ENCODE measurements around the gene DNAH9. TPM values are rescaled to one million over a fixed set of nuclear protein-coding genes. Genes with fewer than 3 reads are reported as not detected.

Gene DNAH9
- polyA plus RNA-seq, 1 donor from 2014 or later: 2.0 TPM

DNA sequence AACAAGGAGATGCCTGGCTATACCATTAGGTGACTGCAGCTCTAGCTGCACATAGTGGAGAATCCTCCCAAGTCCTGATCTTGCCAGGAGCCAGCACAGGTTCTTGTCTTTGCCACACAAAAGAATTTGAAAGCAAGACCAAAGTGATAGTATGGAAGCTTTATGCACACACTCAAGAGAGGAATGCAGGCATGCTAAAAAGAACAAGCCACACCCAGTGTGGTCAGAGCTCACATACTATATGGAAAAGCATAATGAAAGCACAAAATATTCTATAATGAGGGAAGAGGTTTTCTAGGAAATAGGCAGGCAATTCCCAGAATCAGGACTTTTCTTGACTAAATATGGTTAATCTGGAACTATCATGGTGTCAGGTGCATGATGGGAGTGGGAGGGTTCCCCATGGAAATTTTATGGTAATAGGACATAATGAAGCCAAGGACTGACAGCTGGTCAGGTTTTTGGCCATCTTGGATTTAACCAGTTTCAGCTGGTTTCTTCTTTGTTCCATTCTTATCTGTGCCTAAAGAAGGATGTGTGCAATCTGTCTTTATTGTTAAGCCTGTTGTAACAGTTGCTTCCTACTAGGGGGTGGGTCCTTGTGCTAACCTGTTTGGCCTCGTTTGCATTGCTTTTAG, 227.4 kb downstream of the DNAH9 start:
- H3K27ac ChIP-seq (ENCODE audit: low read length): no peak overlapping the region
- H4K20me1 ChIP-seq (ENCODE audit: insufficient read depth): no peaks in the 10 kb centered on the region
- H3K79me2 ChIP-seq (replicated peaks; ENCODE audit: insufficient read depth, low read length): no peaks in the 10 kb centered on the region
- no peaks in the 10 kb centered on the region for H3F3A ChIP-seq (ENCODE audit: insufficient read depth, low read length, poor library complexity, severe bottlenecking)
- no peaks in the 10 kb centered on the region for H3K9me2 ChIP-seq (ENCODE audit: insufficient read depth, low read length)
- no peaks in the 10 kb centered on the region for H3K36me3 ChIP-seq (ENCODE audit: insufficient read depth, low read length)
- no peak overlapping the region for H3K4me3 ChIP-seq (ENCODE audit: low read length)
- no peaks in the 10 kb centered on the region for H3K27me3 ChIP-seq (ENCODE audit: insufficient read depth, low read depth, low read length)
- no peak overlapping the region for H2AFZ ChIP-seq (ENCODE audit: low read depth, low read length)
- no peak overlapping the region for H3K4me2 ChIP-seq (ENCODE audit: low read length)
- H3K9me3 ChIP-seq (ENCODE audit: low read length): no peaks in the 10 kb centered on the region
- no peak overlapping the region for H3K9ac ChIP-seq (ENCODE audit: low read length)
- no peak for TF ChIP-seq POLR2AphosphoS5 (IDR thresholded peaks at IDR 0.05)
- TF ChIP-seq MXI1 (conservative IDR thresholded peaks at IDR 0.05; ENCODE audit: poor library complexity, severe bottlenecking): no peak
- no peak for TF ChIP-seq EP300 (conservative IDR thresholded peaks at IDR 0.05; ENCODE audit: poor library complexity, severe bottlenecking)
- TF ChIP-seq RAD21 (conservative IDR thresholded peaks at IDR 0.05): no peak
- no peak for TF ChIP-seq SMC3 (conservative IDR thresholded peaks at IDR 0.05; ENCODE audit: poor library complexity)
- no peak for TF ChIP-seq EZH2 (IDR thresholded peaks at IDR 0.05; ENCODE audit: borderline replicate concordance, insufficient read depth, low read length, poor library complexity, severe bottlenecking)
- TF ChIP-seq, protein P1, sequence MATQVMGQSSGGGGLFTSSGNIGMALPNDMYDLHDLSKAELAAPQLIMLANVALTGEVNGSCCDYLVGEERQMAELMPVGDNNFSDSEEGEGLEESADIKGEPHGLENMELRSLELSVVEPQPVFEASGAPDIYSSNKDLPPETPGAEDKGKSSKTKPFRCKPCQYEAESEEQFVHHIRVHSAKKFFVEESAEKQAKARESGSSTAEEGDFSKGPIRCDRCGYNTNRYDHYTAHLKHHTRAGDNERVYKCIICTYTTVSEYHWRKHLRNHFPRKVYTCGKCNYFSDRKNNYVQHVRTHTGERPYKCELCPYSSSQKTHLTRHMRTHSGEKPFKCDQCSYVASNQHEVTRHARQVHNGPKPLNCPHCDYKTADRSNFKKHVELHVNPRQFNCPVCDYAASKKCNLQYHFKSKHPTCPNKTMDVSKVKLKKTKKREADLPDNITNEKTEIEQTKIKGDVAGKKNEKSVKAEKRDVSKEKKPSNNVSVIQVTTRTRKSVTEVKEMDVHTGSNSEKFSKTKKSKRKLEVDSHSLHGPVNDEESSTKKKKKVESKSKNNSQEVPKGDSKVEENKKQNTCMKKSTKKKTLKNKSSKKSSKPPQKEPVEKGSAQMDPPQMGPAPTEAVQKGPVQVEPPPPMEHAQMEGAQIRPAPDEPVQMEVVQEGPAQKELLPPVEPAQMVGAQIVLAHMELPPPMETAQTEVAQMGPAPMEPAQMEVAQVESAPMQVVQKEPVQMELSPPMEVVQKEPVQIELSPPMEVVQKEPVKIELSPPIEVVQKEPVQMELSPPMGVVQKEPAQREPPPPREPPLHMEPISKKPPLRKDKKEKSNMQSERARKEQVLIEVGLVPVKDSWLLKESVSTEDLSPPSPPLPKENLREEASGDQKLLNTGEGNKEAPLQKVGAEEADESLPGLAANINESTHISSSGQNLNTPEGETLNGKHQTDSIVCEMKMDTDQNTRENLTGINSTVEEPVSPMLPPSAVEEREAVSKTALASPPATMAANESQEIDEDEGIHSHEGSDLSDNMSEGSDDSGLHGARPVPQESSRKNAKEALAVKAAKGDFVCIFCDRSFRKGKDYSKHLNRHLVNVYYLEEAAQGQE (IDR thresholded peaks at IDR 0.05; ENCODE audit: borderline replicate concordance): no peak

DNA sequence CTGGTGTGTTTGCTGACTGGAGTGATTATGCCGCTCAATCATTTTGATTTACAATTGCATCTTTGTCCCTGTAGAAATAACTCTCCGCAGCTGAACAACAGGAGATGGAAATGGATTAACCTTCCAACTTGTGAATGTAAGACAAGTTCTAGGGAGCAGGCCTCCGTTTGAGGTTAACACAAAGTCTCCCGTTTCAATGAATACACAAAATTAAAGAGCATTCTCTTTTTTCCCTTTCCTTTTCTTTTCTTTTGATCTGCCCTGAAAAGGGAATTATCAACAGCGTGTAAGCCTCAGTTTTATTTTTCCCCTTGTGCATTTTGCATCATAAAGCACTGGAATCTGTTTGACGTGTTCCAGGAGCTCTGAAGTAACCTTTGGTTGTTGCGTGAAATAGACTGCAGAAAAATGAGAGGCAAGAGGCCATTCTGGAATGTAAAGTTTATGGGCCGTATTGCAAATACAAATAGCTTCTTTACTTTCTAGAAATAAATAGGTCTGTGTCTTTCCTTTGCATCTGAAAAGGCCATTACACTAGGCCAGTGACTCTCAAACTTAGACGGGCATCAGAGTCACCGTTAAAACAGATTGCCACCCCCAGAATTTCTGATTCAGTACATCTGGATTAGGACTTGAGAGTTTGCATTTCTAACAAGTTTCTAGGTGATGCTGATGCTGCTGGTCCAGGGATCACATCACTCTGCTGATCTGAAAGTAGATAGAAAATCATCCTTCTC, 234.3 kb downstream of the DNAH9 start:
- Histone ChIP-seq H2AFZ (ENCODE audit: low read depth, low read length) (no peak overlapping the region), H3K9me2 (ENCODE audit: insufficient read depth, low read length) (no peaks in the 10 kb centered on the region), H4K20me1 (ENCODE audit: insufficient read depth) (no peaks in the 10 kb centered on the region), H3K4me2 (ENCODE audit: low read length) (no peak overlapping the region), H3K9me3 (ENCODE audit: low read length) (no peaks in the 10 kb centered on the region), H3K36me3 (ENCODE audit: insufficient read depth, low read length) (no peaks in the 10 kb centered on the region), H3K9ac (ENCODE audit: low read length) (no peak overlapping the region), H3K79me2 (replicated peaks; ENCODE audit: insufficient read depth, low read length) (no peaks in the 10 kb centered on the region), H3K27ac (ENCODE audit: low read length) (no peak overlapping the region), H3K4me3 (ENCODE audit: low read length) (no peak overlapping the region), H3K27me3 (ENCODE audit: insufficient read depth, low read depth, low read length) (no peaks in the 10 kb centered on the region), H3F3A (ENCODE audit: insufficient read depth, low read length, poor library complexity, severe bottlenecking) (no peaks in the 10 kb centered on the region)
- TF ChIP-seq POLR2AphosphoS5 (IDR thresholded peaks at IDR 0.05): no peak
- no peak for TF ChIP-seq EP300 (conservative IDR thresholded peaks at IDR 0.05; ENCODE audit: poor library complexity, severe bottlenecking)
- TF ChIP-seq MXI1 (conservative IDR thresholded peaks at IDR 0.05; ENCODE audit: poor library complexity, severe bottlenecking): no peak
- no peak for TF ChIP-seq EZH2 (IDR thresholded peaks at IDR 0.05; ENCODE audit: borderline replicate concordance, insufficient read depth, low read length, poor library complexity, severe bottlenecking)
- TF ChIP-seq SMC3 (conservative IDR thresholded peaks at IDR 0.05; ENCODE audit: poor library complexity): no peak
- TF ChIP-seq RAD21 (conservative IDR thresholded peaks at IDR 0.05): no peak
- TF ChIP-seq TAF1 (IDR thresholded peaks at IDR 0.05; ENCODE audit: low read depth): no peak
- TF ChIP-seq, protein P2, sequence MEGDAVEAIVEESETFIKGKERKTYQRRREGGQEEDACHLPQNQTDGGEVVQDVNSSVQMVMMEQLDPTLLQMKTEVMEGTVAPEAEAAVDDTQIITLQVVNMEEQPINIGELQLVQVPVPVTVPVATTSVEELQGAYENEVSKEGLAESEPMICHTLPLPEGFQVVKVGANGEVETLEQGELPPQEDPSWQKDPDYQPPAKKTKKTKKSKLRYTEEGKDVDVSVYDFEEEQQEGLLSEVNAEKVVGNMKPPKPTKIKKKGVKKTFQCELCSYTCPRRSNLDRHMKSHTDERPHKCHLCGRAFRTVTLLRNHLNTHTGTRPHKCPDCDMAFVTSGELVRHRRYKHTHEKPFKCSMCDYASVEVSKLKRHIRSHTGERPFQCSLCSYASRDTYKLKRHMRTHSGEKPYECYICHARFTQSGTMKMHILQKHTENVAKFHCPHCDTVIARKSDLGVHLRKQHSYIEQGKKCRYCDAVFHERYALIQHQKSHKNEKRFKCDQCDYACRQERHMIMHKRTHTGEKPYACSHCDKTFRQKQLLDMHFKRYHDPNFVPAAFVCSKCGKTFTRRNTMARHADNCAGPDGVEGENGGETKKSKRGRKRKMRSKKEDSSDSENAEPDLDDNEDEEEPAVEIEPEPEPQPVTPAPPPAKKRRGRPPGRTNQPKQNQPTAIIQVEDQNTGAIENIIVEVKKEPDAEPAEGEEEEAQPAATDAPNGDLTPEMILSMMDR (IDR thresholded peaks at IDR 0.05; ENCODE audit: poor library complexity, severe bottlenecking): no peak
- TF ChIP-seq, protein P1 (IDR thresholded peaks at IDR 0.05; ENCODE audit: borderline replicate concordance): no peak

Measured in neural cell (in vitro differentiated cells).